Endothelial cell of umbilical vein (primary cell): ENCODE results near the gene APOB. TPM values are rescaled to one million over a fixed set of nuclear protein-coding genes. Genes with fewer than 3 reads are reported as not detected.

Experiments used
- BruUV-seq: library from RNA; stranded (reverse); fragments of 400-500 nt; replicated peaks from 2 replicates; lab custom pipeline; 2021; lab: Mats Ljungman, UMichigan
- CTCF ChIA-PET: fragments of 300-600, 350-600 bp; sonication (Branson Sonifier 250); formaldehyde crosslinking; loops from one replicate; lab custom pipeline; 2021; ENCODE audit warnings: antibody characterized with exemption, inconsistent platforms; lab: Charles Lee
- POLR2A ChIA-PET: fragments of 300-600, 350-600 bp; sonication (Branson Sonifier 250); formaldehyde crosslinking; loops from one replicate; lab custom pipeline; 2021; ENCODE audit warnings: antibody characterized with exemption, inconsistent platforms; lab: Charles Lee
- DNase-seq: peaks from one replicate; pipeline ENCODE4 v3.0.0-alpha.2; 2011; ENCODE audit warnings: low read depth, low spot score
- FAIRE-seq: peaks from 2 replicates; lab custom pipeline; 2011; peaks lifted over from hg19 to GRCh38; lab: Jason Lieb, UNC
- H2AFZ ChIP-seq: 2 replicates; pipeline ENCODE4 v1.6.0; 2012; ENCODE audit warnings: low read depth, low read length, control low read depth, inconsistent platforms
- H3K27ac ChIP-seq: 2 replicates; pipeline ENCODE4 v1.5.1; 2011; ENCODE audit warnings: low read depth, mild to moderate bottlenecking, control low read depth, low read length, moderate library complexity; ENCODE audit not compliant: insufficient read depth
- H3K27me3 ChIP-seq, 2 experiments: 2 replicates each; pipeline versions ENCODE4 v1.6.0 to v1.6.1; 2011; ENCODE audit warnings: low read length in 2 of 2, mixed read lengths in 1 of 2; ENCODE audit not compliant: control insufficient read depth in 2 of 2, insufficient read depth in 2 of 2
- H3K36me3 ChIP-seq, 2 experiments: 2 replicates in 1 of 2; 3 replicates in 1 of 2; pipeline ENCODE4 v1.5.1; 2011; ENCODE audit warnings: low read length in 2 of 2, mild to moderate bottlenecking in 1 of 2, moderate library complexity in 1 of 2; ENCODE audit not compliant: control insufficient read depth in 2 of 2, insufficient read depth in 2 of 2; ENCODE audit errors: extremely low read depth in 1 of 2
- H3K4me1 ChIP-seq: 3 replicates; pipeline ENCODE4 v1.5.1; 2011; ENCODE audit warnings: mild to moderate bottlenecking, low read length; ENCODE audit not compliant: control insufficient read depth, insufficient read depth; ENCODE audit errors: extremely low read depth
- H3K4me2 ChIP-seq: 2 replicates; pipeline ENCODE4 v1.6.1; 2011; ENCODE audit warnings: low read length, control low read depth, mixed read lengths; ENCODE audit not compliant: insufficient read depth
- H3K4me3 ChIP-seq, 3 experiments: fragments of 200-600 bp in 1 of 3; sonication (generic), shearing (Covaris generic) in 1 of 3; replicated peaks in 1 of 3; 2 replicates each; pipeline ENCODE4 v1.5.1; 2011 to 2016; ENCODE audit warnings: control low read depth in 3 of 3, low read length in 3 of 3, mild to moderate bottlenecking in 2 of 3, inconsistent platforms in 1 of 3, low read depth in 1 of 3, moderate library complexity in 1 of 3; ENCODE audit not compliant: insufficient read depth in 1 of 3
- H3K79me2 ChIP-seq: 2 replicates; pipeline ENCODE4 v1.6.0; 2012; ENCODE audit warnings: low read length, inconsistent platforms; ENCODE audit not compliant: control insufficient read depth, insufficient read depth
- H3K9ac ChIP-seq: replicated peaks from 2 replicates; pipeline ENCODE3; 2011; ENCODE audit warnings: low read length, control low read depth; ENCODE audit not compliant: insufficient read depth; ENCODE audit errors: extremely low read depth
- H3K9me1 ChIP-seq: replicated peaks from 3 replicates; pipeline ENCODE4 v1.6.0; 2011; ENCODE audit warnings: mild to moderate bottlenecking, low read length; ENCODE audit not compliant: control insufficient read depth, insufficient read depth; ENCODE audit errors: extremely low read depth
- H3K9me3 ChIP-seq: replicated peaks from 2 replicates; pipeline ENCODE4 v1.5.1; 2012; ENCODE audit warnings: low read length, inconsistent platforms; ENCODE audit not compliant: control insufficient read depth, insufficient read depth
- H4K20me1 ChIP-seq: replicated peaks from 2 replicates; pipeline ENCODE3; 2011; ENCODE audit warnings: mild to moderate bottlenecking, low read length; ENCODE audit not compliant: control insufficient read depth, insufficient read depth; ENCODE audit errors: extremely low read depth
- CTCF ChIP-seq, 2 donors: IDR thresholded peaks; 1 replicate in 1 of 2; 2 replicates in 1 of 2; pipeline ENCODE4 v1.5.1; 2011; ENCODE audit warnings: low read length in 2 of 2, mild to moderate bottlenecking in 2 of 2, moderate library complexity in 2 of 2, control low read depth in 1 of 2, inconsistent platforms in 1 of 2, low read depth in 1 of 2; ENCODE audit not compliant: insufficient read depth in 1 of 2; ENCODE audit errors: extremely low read depth in 1 of 2
- EZH2 ChIP-seq: IDR thresholded peaks from 2 replicates; pipeline ENCODE4 v1.6.1; 2012; ENCODE audit warnings: borderline replicate concordance, low read depth, mild to moderate bottlenecking, moderate library complexity, low read length, inconsistent platforms; ENCODE audit not compliant: severe bottlenecking
- FOS ChIP-seq: IDR thresholded peaks from 2 replicates; pipeline ENCODE4 v1.6.1; 2011; ENCODE audit warnings: mild to moderate bottlenecking, low read length, moderate library complexity, borderline replicate concordance; ENCODE audit not compliant: insufficient read depth
- GATA2 ChIP-seq: IDR thresholded peaks from 2 replicates; pipeline ENCODE4 v1.7.0; 2011; ENCODE audit warnings: low read depth, mild to moderate bottlenecking, moderate library complexity, mixed read lengths, low read length; ENCODE audit not compliant: insufficient read length, insufficient read depth
- JUN ChIP-seq: IDR thresholded peaks from 2 replicates; pipeline ENCODE4 v1.6.1; 2011; ENCODE audit warnings: borderline replicate concordance, low read depth; ENCODE audit not compliant: insufficient read length, insufficient read depth
- MAX ChIP-seq: IDR thresholded peaks from 2 replicates; pipeline ENCODE4 v1.6.1; 2011; ENCODE audit not compliant: insufficient read depth, insufficient read length
- MYC ChIP-seq: IDR thresholded peaks from one replicate; pipeline ENCODE4 v1.6.1; 2011; ENCODE audit warnings: mild to moderate bottlenecking, low read depth, low read length
- POLR2A ChIP-seq: IDR thresholded peaks from 2 replicates; pipeline ENCODE4 v1.6.1; 2012; ENCODE audit warnings: low read depth, mild to moderate bottlenecking, control low read depth, low read length
- POLR2AphosphoS5 ChIP-seq: IDR thresholded peaks from 2 replicates; pipeline ENCODE4 v1.6.1; 2012; ENCODE audit warnings: low read depth, mild to moderate bottlenecking, control low read depth, low read length, moderate library complexity; ENCODE audit not compliant: insufficient read depth
- dilution Hi-C: fragments of 300-500 bp; cut with MboI; formaldehyde crosslinking; loops from one replicate; pipeline ENCODE4 v1.15.0; 2019; ENCODE audit warnings: low sequenced_read_pairs; ENCODE audit not compliant: extremely low pct_ligation_motif_present
- intact Hi-C: fragments of 100-400 bp; cut with micrococcal nuclease; formaldehyde crosslinking; loops from one replicate; pipeline ENCODE4 v1.10.0; 2022
- polyA plus RNA-seq, 4 experiments: library from polyadenylated mRNA; depleted of rRNA in 3 of 4; stranded (reverse) in 3 of 4; unstranded in 1 of 4; fragments of >200 nt; gene quantifications; 2 replicates each; pipeline versions ENCODE4 v1.2.1 to v1.2.3, GENCODE V29; 2011 to 2012; ENCODE audit warnings: missing spikeins in 1 of 4
- total RNA-seq: library from RNA; stranded (reverse); gene quantifications from 2 replicates; pipeline ENCODE4 v1.2.3, GENCODE V29; 2021

Gene APOB
- total and polyA plus RNA-seq, 2 donors (not counting 3 experiments of a cell fraction or from before 2014, with no cell fraction given), result 0.07 to 0.09 TPM

GRCh38 chr2:20992201-20992711 lies 51.6 kb downstream of the APOB start:
- H4K20me1 ChIP-seq, result no peaks in the 10 kb centered on the region
- no peaks in the 10 kb centered on the region for H3K27me3 ChIP-seq
- no peak overlapping the region for H3K4me3 ChIP-seq
- H3K4me2 ChIP-seq, result no peak overlapping the region
- no peak overlapping the region for H2AFZ ChIP-seq
- no peak overlapping the region for H3K27ac ChIP-seq
- no peaks in the 10 kb centered on the region for H3K4me1 ChIP-seq
- DNase-seq (no peak), FAIRE-seq (no peak)
- no peak for TF ChIP-seq POLR2A
- no peak for TF ChIP-seq JUN
- TF ChIP-seq MAX, result no peak
- no peak for TF ChIP-seq EZH2
- no peak for TF ChIP-seq POLR2AphosphoS5
- TF ChIP-seq MYC, result no peak
- no peak for TF ChIP-seq GATA2
- no peak for TF ChIP-seq FOS
- TF ChIP-seq CTCF (IDR thresholded peaks at IDR 0.05; ENCODE audit: extremely low read depth in 1 of 2, insufficient read depth in 1 of 2, low read depth in 1 of 2, low read length in 2 of 2), result no peak
- intact Hi-C loops, result no loop called here
- H3K79me2 ChIP-seq, result no peaks in the 10 kb centered on the region
- H3K36me3 ChIP-seq, result no peaks in the 10 kb centered on the region
- POLR2A ChIA-PET, result no interaction called here
- BruUV-seq, result no TSS peak
- no peak overlapping the region for H3K9ac ChIP-seq
- CTCF ChIA-PET, result no interaction called here
- dilution Hi-C loops, result no loop called here
- no peaks in the 10 kb centered on the region for H3K9me3 ChIP-seq
- H3K9me1 ChIP-seq, result no peaks in the 10 kb centered on the region
